T-helper 1 cell treated with Interleukin-12 subunit alpha and Interleukin-12 subunit beta and Interleukin-4 antibody, amounts not matched to agents 30 ng/mL and 1 ng/mL, for 36 hours (primary cell): ENCODE data around the gene PSMB7. TPM values are rescaled to one million over a fixed set of nuclear protein-coding genes. Genes with fewer than 3 reads are reported as not detected.
"Not testable (repeated sequence)": the region's sequence is repeated elsewhere in the genome, so short reads cannot be mapped to it uniquely, and the experiment has no call there.

Source experiments
- intact Hi-C: fragments of 100-400 bp; cut with micrococcal nuclease; formaldehyde crosslinking; loops from one replicate; pipeline ENCODE4 v1.15.1; 2024
- total RNA-seq: library from RNA; stranded (reverse); gene quantifications from 2 replicates; pipeline ENCODE4 v1.2.3, GENCODE V29; 2022

PSMB7 gene
- total RNA-seq, 1 donor from 2014 or later = 137 TPM

- intact Hi-C loops = no loop called here
Measured at GRCh38 chr9:124443625-124444024, 28.4 kb upstream of the PSMB7 start.

- intact Hi-C loops = no loop called here
Measured at GRCh38 chr9:124442826-124443225, 27.6 kb upstream of the PSMB7 start.

- intact Hi-C loops = no loop called here
Measured at GRCh38 chr9:124442379-124442778, 27.1 kb upstream of the PSMB7 start.

- intact Hi-C loops = no loop called here
Measured at GRCh38 chr9:124441291-124441690, 26.0 kb upstream of the PSMB7 start.

GRCh38 chr9:124440786-124441185 lies 25.5 kb upstream of the PSMB7 start:
- intact Hi-C loops = no loop called here

GRCh38 chr9:124439686-124440243 lies 24.5 kb upstream of the PSMB7 start:
- intact Hi-C loops = no loop called here

- intact Hi-C loops = no loop called here
Measured at GRCh38 chr9:124439086-124439485, 23.8 kb upstream of the PSMB7 start.

GRCh38 chr9:124438091-124438490 lies 22.8 kb upstream of the PSMB7 start:
- intact Hi-C loops = no loop called here

- intact Hi-C loops = no loop called here
Measured at GRCh38 chr9:124437086-124437485, 21.8 kb upstream of the PSMB7 start.

- intact Hi-C loops = no loop called here
Measured at GRCh38 chr9:124436320-124436719, 21.1 kb upstream of the PSMB7 start.

GRCh38 chr9:124429530-124429867 lies 14.3 kb upstream of the PSMB7 start:
- intact Hi-C loops = no loop called here

GRCh38 chr9:124428751-124429529 lies 13.7 kb upstream of the PSMB7 start:
- intact Hi-C loops = no loop called here

GRCh38 chr9:124427281-124427680 lies 12.0 kb upstream of the PSMB7 start:
- intact Hi-C loops = no loop called here

GRCh38 chr9:124426361-124426760 lies 11.1 kb upstream of the PSMB7 start:
- intact Hi-C loops = no loop called here

- intact Hi-C loops = not testable (repeated sequence)
Measured at GRCh38 chr9:124425733-124426132, 10.5 kb upstream of the PSMB7 start.

GRCh38 chr9:124423591-124423990 lies 8.3 kb upstream of the PSMB7 start:
- intact Hi-C loops = no loop called here

GRCh38 chr9:124423155-124423554 lies 7.9 kb upstream of the PSMB7 start:
- intact Hi-C loops = no loop called here

- intact Hi-C loops = no loop called here
Measured at GRCh38 chr9:124420991-124421543, 5.8 kb upstream of the PSMB7 start.

GRCh38 chr9:124419832-124420489 lies 4.7 kb upstream of the PSMB7 start:
- intact Hi-C loops = loop anchor here (1.0 to 10.0 kb wide), 7 partner anchors 116 to 1593 kb away; partner anchors contain the start of genes ARPC5L, NR6A1, PDCL and RPL35

GRCh38 chr9:124415852-124416484 lies 726 bp upstream of the PSMB7 start:
- intact Hi-C loops = loop anchor here (1.0 to 10.0 kb wide), 12 partner anchors 21 to 1589 kb away; partner anchors contain the start of genes ARPC5L, DENND1A, GOLGA1 and NR6A1

- intact Hi-C loops = loop anchor here (1.0 to 10.0 kb wide), 12 partner anchors 20 to 1587 kb away; partner anchors contain the start of genes ARPC5L, DENND1A, GOLGA1 and NR6A1
Measured at GRCh38 chr9:124414612-124415011, 630 bp downstream of the PSMB7 start.

- intact Hi-C loops = loop anchor here (10.0 kb wide), 1 partner anchor 453 kb away; the partner anchor contains the start of genes ARPC5L and RPL35
Measured at GRCh38 chr9:124412228-124412575, 3.0 kb downstream of the PSMB7 start.
